Fibroblast of gingiva (primary cell): Measurements from ENCODE around the gene C10orf105.

Experiments
- DNase-seq: peaks from one replicate; pipeline ENCODE4 v3.0.0-alpha.2; 2011; ENCODE audit warnings: low read depth

C10orf105 gene

DNA sequence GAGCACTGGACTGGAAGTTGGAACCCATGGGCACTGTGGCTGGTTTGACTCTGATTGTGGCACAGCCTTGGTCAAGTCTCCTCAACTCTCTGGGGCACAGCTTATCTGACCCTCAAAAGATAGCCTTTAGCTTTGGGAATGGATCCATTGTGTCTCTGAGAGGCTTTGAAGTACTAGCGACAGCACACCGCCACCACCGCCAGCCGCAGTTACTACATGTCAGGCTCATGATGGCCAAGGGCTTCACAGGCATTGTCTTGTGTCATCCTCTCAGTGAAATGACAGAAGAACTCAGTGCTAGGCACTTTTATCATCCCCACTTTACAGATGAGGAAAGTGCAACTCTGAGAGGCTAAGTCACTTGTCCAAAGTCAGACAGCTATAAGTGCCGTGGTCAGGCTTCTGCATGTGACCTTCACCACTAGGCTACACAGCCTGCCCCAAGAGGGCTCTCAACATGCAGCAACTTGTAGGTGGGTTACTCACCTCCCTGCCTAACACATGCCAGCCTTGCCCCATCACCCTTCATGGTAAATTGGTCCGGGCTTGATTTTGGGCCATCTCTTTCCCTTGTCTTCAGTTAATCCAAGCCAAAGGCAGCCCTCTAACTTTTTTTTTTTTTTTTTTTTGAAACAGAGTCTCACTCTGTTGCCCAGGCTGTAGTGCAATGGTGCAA, 44.1 kb downstream of the C10orf105 start:
- no peak for DNase-seq

DNA sequence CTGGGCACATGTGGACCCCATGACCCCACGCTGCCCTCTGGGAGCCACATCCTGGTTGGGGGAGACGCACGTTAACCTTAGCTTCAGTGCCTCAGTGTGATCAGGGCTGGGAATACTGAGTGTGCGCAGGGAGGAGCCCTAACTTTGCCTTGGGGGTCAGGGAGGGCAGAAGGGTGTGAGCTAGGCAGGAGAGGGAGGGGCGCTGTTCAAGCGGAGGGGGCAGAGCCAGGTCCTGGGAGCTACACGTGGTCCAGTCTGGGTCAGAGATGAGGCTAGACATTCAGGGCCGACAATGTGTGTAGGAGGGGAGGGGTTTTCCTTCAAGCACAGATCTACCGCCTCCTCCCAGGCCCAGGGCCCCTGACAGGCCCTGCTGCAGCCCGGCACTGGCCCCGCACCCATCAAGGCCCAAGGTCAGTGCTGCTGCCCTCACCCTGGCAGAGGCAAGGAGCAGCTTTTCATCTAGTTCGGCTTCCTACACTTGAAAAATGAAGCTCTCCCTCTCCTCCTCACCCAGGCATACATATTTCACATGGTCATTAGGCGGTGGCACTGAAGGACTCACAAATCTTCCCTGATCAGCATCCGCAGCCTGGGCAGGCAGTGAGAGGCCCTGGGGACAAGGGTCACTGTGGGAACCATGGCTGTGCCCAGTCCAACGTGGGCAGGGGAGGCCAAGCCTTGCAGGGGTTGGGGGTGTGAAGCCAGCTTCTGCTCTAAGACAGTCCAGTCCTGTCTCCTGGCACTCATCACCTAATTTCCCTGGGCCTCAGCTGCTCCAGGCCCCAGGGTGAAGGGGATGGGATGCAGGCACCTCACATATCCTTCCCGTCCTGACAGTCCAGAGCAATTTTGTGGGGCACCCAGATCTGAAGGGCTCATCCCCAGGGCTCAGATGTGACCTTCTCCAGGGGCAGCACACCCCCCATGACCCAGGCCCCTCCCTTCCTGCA, 47.3 kb downstream of the C10orf105 start:
- no peak for DNase-seq

DNA sequence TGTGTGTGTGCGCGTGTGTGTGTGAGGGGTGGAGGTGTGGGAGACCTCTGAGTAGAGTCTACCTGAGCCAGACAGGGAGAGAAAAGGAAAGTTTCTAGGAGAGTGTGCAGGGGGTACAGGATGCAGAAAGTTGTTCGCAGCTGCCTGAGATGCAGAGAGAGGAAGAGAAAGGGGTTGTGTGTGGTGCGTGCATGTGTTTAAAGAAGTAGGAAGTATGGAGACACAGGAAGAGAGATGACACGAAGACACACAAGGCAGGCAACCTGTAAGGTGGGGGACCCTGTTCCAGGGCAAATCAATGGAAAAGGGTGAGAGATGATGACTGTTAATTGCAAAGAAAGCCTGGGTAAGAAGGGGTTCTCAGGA, 52.2 kb downstream of the C10orf105 start:
- no peak for DNase-seq

DNA sequence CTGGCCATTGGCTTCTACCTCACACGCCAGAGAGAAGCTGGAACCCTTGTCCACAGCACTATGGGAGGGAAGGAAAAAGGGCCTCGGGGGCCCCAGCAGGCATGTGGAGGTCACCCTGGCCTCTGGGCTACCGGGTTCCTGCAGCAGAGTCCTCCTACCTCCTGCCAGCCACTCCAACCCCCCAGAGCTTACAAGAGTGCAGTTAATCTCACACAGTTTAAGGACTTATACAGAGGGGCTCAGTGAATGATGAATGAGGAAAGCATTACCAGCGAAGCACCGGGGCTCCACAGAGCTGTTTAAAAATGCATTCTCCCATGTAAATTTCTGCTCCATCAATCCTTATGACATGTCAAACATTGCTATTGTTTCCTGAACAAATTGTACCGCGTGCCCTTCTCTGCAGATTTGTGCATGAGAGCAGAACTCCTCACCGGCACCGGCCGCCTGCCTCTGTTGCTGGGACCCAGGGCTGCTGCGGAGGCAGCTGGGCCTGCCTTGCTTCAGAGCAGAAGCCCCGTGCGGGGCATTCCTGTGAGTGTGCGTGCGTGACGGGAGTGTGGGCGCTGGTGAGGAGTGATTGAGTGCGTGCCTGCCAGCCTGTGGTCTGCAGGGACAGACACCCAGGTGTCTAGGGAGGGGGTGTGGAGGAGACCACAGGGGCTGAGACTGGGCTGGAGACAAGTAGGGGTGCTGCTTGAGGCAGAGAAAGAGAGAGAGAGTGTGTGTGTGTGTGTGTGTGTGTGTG, 52.8 kb downstream of the C10orf105 start:
- no peak for DNase-seq

DNA sequence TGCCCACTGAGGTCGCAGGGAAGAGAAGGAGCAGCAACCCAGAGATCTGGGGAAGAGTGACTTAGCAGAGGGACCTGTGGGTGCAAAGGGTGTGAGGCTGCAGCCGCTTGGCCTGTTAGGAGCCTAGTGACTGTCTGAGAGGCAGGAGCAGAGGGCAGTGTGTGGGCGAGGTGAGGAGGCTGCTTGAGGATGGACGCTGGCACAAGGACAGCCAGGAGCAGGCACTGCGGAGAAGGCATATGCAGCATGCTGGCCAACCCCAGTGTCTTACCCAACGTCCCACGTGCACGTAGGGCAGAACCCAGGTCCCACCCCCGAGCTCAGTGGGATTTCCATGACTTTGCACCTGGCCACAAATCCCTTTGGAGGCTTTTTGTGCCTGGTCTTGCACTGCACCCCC, 54.1 kb downstream of the C10orf105 start:
- DNase-seq: no peak

DNA sequence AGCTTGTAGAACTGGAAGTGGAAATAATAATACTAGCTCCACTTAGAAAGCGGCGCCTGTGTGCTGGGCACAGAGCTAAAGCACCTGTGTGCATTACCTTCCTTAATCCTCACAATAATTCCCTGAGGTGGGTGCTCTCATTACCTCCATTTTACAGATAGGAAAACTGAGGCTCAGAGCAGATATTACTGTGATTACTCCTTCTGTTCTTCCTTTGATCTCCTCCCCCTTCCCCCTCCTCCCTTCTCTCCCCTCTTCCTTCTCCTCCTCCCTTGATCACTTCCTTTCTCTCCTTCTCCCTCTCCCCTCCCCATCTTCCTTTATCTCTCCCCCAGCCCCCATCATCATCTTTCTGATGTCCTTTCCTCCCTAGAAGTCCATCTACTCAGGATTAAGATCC, 55.0 kb downstream of the C10orf105 start:
- DNase-seq: no peak

GRCh38 chr10:71663311-71663710, 56.3 kb downstream of the C10orf105 start:
- DNase-seq: no peak

DNA sequence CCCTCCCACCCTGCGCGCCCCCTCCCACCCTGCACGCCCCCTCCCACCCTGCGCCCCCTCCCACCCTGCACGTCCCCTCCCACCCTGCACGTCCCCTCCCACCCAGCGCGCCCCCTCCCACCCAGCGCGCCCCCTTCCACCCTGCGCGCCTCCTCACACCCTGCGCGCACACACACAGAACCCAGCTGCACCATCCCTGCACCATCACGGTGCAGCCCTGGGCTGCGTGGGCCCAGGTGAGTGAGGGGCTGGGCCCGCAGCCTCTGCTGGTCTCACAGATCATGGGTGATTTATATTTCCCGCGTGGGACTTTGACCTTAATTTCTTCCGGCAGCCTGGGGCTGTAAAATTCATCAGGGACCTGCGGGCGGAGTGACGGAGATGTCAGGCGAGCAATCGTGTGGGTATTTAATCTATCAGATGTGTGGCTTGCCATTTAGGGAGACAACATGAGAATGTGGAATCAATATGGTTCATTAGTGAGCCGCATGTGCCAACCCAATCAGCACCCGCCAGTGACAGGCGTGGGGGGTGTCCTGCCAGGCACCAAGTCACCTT, 57.7 kb downstream of the C10orf105 start:
- no peak for DNase-seq
